ENCODE results near the gene PCSK4. TPM values are rescaled to one million over a fixed set of nuclear protein-coding genes. Genes with fewer than 3 reads are reported as not detected.
"Not testable (repeated sequence)": the region's sequence is repeated elsewhere in the genome, so short reads cannot be mapped to it uniquely, and the experiment has no call there.

PCSK4 gene
- total RNA-seq, 1 donor from 2014 or later, result 0.53 TPM

GRCh38 chr19:1523412-1524286 is 33.5 kb upstream of the PCSK4 start, which contains the start of gene PLK5:
Gene PLK5, plus strand, starts transcription at chr19:1524077. Its CDS starts 2,920 bp downstream, at chr19:1526997.
- no peak for FAIRE-seq
- Histone ChIP-seq H3K4me3 (ENCODE audit: low read depth, low read length) (no peak within 1 kb of the TSS), H3K27me3 (ENCODE audit: control insufficient read depth, insufficient read depth, low read length) (peaks cover 14% of the 10 kb centered on the region)

GRCh38 chr19:1522838-1523237 is 32.7 kb upstream of the PCSK4 start:
- peaks cover 14% of the 10 kb centered on the region for H3K27me3 ChIP-seq (ENCODE audit: control insufficient read depth, insufficient read depth, low read length)
- no peak for FAIRE-seq
- no peak for TF ChIP-seq CTCF (IDR thresholded peaks at IDR 0.05; ENCODE audit: insufficient read depth, low read length, severe bottlenecking)
- no peak overlapping the region for H3K4me3 ChIP-seq (ENCODE audit: low read depth, low read length)
- no peaks in the 10 kb centered on the region for H3K36me3 ChIP-seq (ENCODE audit: control insufficient read depth, insufficient read depth, low read length)
- DNase-seq (ENCODE audit: low read depth), result no peak

More at GRCh38 chr19:1523412-1524286, 33.5 kb upstream of the PCSK4 start, which contains the start of gene PLK5:
- H3K36me3 ChIP-seq (ENCODE audit: control insufficient read depth, insufficient read depth, low read length), result no peaks in the 10 kb centered on the region
- no peak for DNase-seq (ENCODE audit: low read depth)
- no peak for TF ChIP-seq CTCF (IDR thresholded peaks at IDR 0.05; ENCODE audit: insufficient read depth, low read length, severe bottlenecking)

- TF ChIP-seq CTCF (IDR thresholded peaks at IDR 0.05; ENCODE audit: insufficient read depth, low read length, severe bottlenecking), result no peak
- DNase-seq (ENCODE audit: low read depth) (no peak), FAIRE-seq (no peak)
- peaks cover 14% of the 10 kb centered on the region for H3K27me3 ChIP-seq (ENCODE audit: control insufficient read depth, insufficient read depth, low read length)
- no peak overlapping the region for H3K4me3 ChIP-seq (ENCODE audit: low read depth, low read length)
- no peaks in the 10 kb centered on the region for H3K36me3 ChIP-seq (ENCODE audit: control insufficient read depth, insufficient read depth, low read length)
These were observed 31.9 kb upstream of the PCSK4 start for GRCh38 chr19:1522061-1522460.

GRCh38 chr19:1521636-1522035 is 31.5 kb upstream of the PCSK4 start:
- TF ChIP-seq CTCF (IDR thresholded peaks at IDR 0.05; ENCODE audit: insufficient read depth, low read length, severe bottlenecking), result no peak
- DNase-seq (ENCODE audit: low read depth) (no peak), FAIRE-seq (no peak)
- Histone ChIP-seq H3K4me3 (ENCODE audit: low read depth, low read length) (no peak overlapping the region), H3K27me3 (ENCODE audit: control insufficient read depth, insufficient read depth, low read length) (peaks cover 14% of the 10 kb centered on the region), H3K36me3 (ENCODE audit: control insufficient read depth, insufficient read depth, low read length) (no peaks in the 10 kb centered on the region)

- DNase-seq (ENCODE audit: low read depth), result no peak
- peaks cover 14% of the 10 kb centered on the region for H3K27me3 ChIP-seq (ENCODE audit: control insufficient read depth, insufficient read depth, low read length)
- no peak for FAIRE-seq
- no peak for TF ChIP-seq CTCF (IDR thresholded peaks at IDR 0.05; ENCODE audit: insufficient read depth, low read length, severe bottlenecking)
- H3K36me3 ChIP-seq (ENCODE audit: control insufficient read depth, insufficient read depth, low read length), result no peaks in the 10 kb centered on the region
- no peak overlapping the region for H3K4me3 ChIP-seq (ENCODE audit: low read depth, low read length)
These were observed 30.1 kb upstream of the PCSK4 start for GRCh38 chr19:1520203-1520780.

- H3K27me3 ChIP-seq (ENCODE audit: control insufficient read depth, insufficient read depth, low read length), result peaks cover 12% of the 10 kb centered on the region
- H3K4me3 ChIP-seq (ENCODE audit: low read depth, low read length); H3K36me3 ChIP-seq (ENCODE audit: control insufficient read depth, insufficient read depth, low read length); FAIRE-seq; DNase-seq (ENCODE audit: low read depth): not testable (repeated sequence)
These were observed 29.7 kb upstream of the PCSK4 start for GRCh38 chr19:1519802-1520201.

All from bronchial epithelial cell (primary cell).